Esophagus squamous epithelium (tissue), 4 donors: ENCODE measurements around the gene AMFR.

Source experiments
- CTCF ChIP-seq, 6 experiments: fragments of 450-650 bp in 4 of 6; fragments of 200-600 bp in 2 of 6; sonication (generic) in 2 of 6; IDR thresholded peaks; one replicate each; pipeline ENCODE4 v1.5.1; 2016 to 2019; ENCODE audit warnings: antibody characterized with exemption in 6 of 6, mild to moderate bottlenecking in 4 of 6, moderate library complexity in 4 of 6
- POLR2A ChIP-seq, 4 donors: fragments of 450-650 bp; IDR thresholded peaks; one replicate each; pipeline ENCODE4 v1.6.1; 2017; ENCODE audit warnings: antibody characterized with exemption in 4 of 4, mild to moderate bottlenecking in 4 of 4, moderate library complexity in 3 of 4

- no peak for TF ChIP-seq CTCF (IDR thresholded peaks at IDR 0.05)
- no peak for TF ChIP-seq POLR2A (IDR thresholded peaks at IDR 0.05)
These were observed 55.0 kb downstream of the AMFR start for GRCh38 chr16:56370185-56370874.
